HK-2 (cell line): ENCODE data around the gene INTS14.

Experiments used
- DNase-seq: peaks from one replicate; pipeline ENCODE4 v3.0.0-alpha.2; 2018; ENCODE audit not compliant: unreplicated experiment

The INTS14 gene

GRCh38 chr15:65610871-65611718, at the start of gene INTS14:
TSS of gene INTS14 (minus strand) at chr15:65611131. CDS start at chr15:65607380, 3,751 bp downstream.
- DNase-seq: peak; percentile 94

GRCh38 chr15:65659502-65660052, 48.6 kb upstream of the INTS14 start:
- DNase-seq: no peak

- DNase-seq: no peak
These were observed 44.5 kb upstream of the INTS14 start for GRCh38 chr15:65655457-65655856.

DNA sequence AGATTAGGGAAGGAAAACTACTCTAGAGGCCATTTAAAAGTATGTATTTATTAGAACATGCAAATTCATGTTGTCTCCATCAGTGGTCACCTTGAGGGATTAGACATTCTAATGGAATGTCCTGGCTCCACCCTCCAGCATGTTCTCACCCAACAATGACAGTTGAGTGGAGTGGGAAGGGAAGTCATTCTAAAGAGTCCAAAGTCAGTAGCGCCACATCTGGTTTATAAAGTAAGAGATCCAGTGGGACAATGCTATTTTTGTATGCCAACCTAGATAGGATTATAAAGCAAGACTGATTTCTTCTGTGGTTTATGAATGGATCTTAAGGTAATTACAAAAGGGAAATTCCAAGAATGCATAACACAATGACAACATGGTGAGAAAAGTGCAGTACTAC, 44.1 kb upstream of the INTS14 start:
- no peak for DNase-seq

GRCh38 chr15:65653801-65654521, 43.0 kb upstream of the INTS14 start:
- no peak for DNase-seq

GRCh38 chr15:65653341-65653740, 42.4 kb upstream of the INTS14 start:
- DNase-seq: no peak

DNA sequence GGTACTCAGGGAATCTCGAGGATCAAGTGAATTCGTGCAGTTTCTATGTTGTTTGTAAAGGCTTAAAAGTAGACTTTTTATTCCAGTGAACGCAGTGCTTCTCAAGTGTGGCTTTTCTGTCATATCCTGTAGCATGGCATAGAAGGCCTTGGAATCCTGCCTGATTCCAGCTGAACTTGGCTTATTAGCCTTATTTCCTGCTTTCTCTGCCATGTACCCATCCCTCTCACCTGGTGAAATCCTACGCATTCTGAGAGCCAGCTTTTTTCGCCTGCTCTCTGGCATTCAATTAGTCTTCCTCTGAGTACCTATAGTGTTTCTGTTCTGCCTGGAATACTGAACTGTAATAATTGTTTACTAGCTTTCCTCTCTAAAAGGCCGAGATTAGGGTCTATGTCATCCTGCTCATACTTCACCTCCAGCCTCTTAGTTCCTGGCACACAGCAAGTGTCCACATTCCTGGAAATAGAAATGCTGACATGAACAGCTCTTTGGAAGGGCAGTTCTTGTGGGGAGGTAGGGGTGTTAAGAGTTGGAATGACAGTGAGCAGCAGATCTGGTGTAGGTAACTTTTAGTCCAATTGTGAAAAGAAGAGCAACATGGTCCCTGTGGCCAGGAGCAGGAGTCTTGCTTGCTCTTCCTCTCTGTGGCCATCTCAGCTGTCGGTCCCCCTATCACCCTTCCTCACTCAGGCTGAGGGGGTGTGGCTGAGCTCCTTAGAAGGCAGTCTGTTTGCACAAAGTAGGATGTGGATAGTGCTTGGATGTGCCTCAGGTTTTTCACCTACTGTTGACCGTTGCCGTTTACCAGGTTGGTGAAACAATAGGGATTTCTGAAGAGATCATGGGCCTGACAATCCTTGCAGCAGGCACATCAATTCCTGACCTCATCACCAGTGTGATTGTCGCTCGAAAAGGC, 41.2 kb upstream of the INTS14 start:
- DNase-seq: no peak

DNA sequence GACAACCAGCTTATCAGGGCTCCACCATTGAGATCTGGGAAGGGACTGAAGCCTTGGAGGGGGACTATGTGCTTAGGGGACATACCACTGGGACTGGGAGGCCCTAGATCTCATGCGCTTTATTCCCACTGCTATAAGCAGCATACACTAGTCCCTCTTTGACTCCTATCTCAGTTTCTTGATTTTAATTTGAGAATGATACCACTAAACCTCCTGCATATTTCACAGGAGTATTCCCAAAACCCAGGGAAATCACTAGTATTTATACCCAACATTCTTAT, 40.1 kb upstream of the INTS14 start:
- no peak for DNase-seq

- DNase-seq: no peak
These were observed 39.5 kb upstream of the INTS14 start for GRCh38 chr15:65650312-65651041.

GRCh38 chr15:65646486-65646885, 35.6 kb upstream of the INTS14 start:
- no peak for DNase-seq

DNA sequence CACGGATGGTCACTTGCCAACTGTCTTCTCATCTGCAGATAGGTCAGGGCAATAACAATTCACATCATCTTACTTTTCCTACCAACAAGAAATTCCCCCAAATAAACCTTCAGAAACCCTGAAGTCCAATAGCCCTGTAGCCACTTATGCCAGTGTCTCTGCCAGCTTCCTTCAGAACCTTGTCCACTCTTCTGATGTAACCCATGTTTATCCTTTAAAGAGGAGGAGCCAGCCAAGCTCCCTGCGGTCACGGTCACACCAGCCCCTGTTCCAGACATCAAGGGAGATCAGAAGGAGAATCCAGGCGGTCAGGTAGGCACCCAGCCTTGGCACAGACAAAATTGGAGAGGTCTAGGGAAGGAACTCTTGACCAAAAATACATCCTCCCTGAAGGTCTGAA, 34.5 kb upstream of the INTS14 start:
- no peak for DNase-seq

GRCh38 chr15:65644282-65644681, 33.4 kb upstream of the INTS14 start:
- no peak for DNase-seq

- DNase-seq: no peak
These were observed 31.7 kb upstream of the INTS14 start for GRCh38 chr15:65642594-65642993.

DNA sequence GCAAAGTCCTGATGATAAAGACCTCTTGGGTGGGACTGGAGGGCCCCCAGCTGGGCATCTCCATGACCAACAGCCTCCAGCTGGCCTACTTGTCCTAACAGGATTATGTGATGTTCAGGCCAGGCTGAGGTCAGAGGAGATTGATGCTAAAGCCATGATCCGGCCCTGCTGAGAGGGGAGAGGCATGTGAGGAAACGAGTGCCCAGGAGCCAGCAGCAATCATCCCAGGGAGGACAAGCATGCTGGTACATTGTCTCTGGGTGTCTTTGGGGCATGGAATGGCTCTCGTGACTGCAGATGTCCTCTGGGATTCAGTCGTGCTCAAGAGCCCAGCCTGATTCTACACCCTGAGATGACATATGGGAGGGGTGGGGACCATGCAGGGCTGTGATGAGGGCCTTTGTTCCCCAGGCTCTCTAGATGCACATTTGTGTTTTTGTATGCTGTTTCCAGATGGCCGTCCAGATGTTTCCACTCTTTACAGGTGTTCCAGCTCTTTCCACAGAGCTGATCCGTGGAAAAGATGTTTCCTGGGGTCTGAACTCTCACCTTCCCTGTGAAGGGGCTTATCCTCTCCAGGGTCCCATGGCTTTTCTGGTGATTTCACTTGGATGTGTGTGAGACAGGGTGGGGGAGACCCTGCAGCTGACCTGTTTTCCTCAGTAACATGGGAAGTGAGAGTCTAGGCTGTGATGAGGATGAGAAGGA, 31.0 kb upstream of the INTS14 start:
- no peak for DNase-seq

- DNase-seq: no peak
These were observed 28.6 kb upstream of the INTS14 start for GRCh38 chr15:65639509-65639908.

- peak; percentile 5 for DNase-seq
These were observed 27.8 kb upstream of the INTS14 start for GRCh38 chr15:65638681-65639089.

GRCh38 chr15:65638109-65638508, 27.2 kb upstream of the INTS14 start:
- DNase-seq: no peak

GRCh38 chr15:65634356-65634755, 23.4 kb upstream of the INTS14 start:
- no peak for DNase-seq

DNA sequence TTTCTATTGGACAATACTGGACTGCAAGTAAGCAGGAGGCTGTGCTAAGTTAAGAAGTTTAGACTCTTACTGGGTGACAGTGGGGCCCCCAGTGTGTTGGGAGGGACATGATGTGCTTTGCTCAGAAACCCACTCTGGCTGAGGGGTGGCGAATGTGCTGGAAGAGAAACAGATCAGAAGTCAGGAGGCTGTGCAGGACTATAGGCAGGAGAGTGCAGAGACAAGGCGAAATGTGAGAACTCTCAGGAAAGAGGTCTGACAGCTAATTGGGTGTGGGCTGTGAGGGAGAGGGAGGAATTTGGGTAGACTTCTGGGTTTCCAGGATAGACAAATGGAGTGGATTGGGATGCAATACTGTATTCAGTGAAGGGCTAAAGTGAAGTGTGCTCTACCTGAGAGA, 22.8 kb upstream of the INTS14 start:
- DNase-seq: no peak

- DNase-seq: no peak
These were observed 21.9 kb upstream of the INTS14 start for GRCh38 chr15:65632780-65633375.
